ENCODE measurements around the gene SERTM1.

GRCh38 chr13:36666477-36667229 is 7.2 kb upstream of the SERTM1 start:
- no peak for TF ChIP-seq CTCF (IDR thresholded peaks at IDR 0.05 in 4 of 5, conservative IDR thresholded peaks at IDR 0.05 in 1 of 5)
- no peak for TF ChIP-seq POLR2A (IDR thresholded peaks at IDR 0.05)

Data from gastrocnemius medialis (tissue), 4 donors.